HUES6 (cell line): Measurements from ENCODE around the gene WDR37.

ENCODE experiments used
- H3K27ac ChIP-seq: 2 replicates; pipeline ENCODE4 v1.7.0; 2013; ENCODE audit warnings: low read depth, mild to moderate bottlenecking, low read length, inconsistent platforms
- H3K27me3 ChIP-seq: 2 replicates; pipeline ENCODE4 v1.6.1; 2013; ENCODE audit warnings: low read length; ENCODE audit not compliant: control insufficient read depth, insufficient read depth
- H3K36me3 ChIP-seq: 2 replicates; pipeline ENCODE4 v1.6.1; 2013; ENCODE audit warnings: low read length; ENCODE audit not compliant: control insufficient read depth, insufficient read depth
- H3K4me1 ChIP-seq: 2 replicates; pipeline ENCODE4 v1.6.1; 2013; ENCODE audit warnings: low read length; ENCODE audit not compliant: control insufficient read depth, insufficient read depth
- H3K4me3 ChIP-seq: 2 replicates; pipeline ENCODE4 v1.5.1; 2013; ENCODE audit warnings: low read depth, low read length
- H3K9ac ChIP-seq: one replicate; pipeline ENCODE4 v1.6.1; 2013; ENCODE audit warnings: mild to moderate bottlenecking, low read length
- H3K9me3 ChIP-seq: 2 replicates; pipeline ENCODE4 v1.6.1; 2013; ENCODE audit warnings: low read depth, low read length; ENCODE audit not compliant: control insufficient read depth, insufficient read depth

The WDR37 gene

DNA sequence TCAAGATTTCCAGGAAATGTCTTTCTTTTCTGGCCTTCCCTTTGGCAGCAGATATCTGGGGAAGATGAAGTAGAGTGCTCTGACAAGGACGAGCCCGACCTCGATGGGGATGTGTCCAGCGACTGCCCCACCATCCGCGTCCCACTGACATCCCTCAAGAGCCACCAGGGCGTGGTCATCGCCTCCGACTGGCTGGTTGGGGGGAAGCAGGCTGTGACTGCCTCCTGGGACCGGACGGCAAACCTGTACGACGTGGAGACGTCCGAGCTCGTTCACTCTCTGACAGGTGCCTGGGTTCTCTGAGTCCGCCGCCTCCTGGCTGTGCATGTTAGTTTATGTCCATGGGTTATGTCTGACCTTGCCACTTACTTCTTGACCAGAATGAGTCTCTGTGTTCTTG, 47.4 kb downstream of the WDR37 start:
- no peaks in the 10 kb centered on the region for H3K9me3 ChIP-seq
- H3K27ac ChIP-seq, result no peak overlapping the region
- no peaks in the 10 kb centered on the region for H3K4me1 ChIP-seq
- peaks cover 59% of the 10 kb centered on the region for H3K36me3 ChIP-seq
- H3K4me3 ChIP-seq, result no peak overlapping the region
- no peaks in the 10 kb centered on the region for H3K27me3 ChIP-seq
- H3K9ac ChIP-seq, result no peak overlapping the region

- Histone ChIP-seq H3K27me3 (no peaks in the 10 kb centered on the region), H3K9ac (no peak overlapping the region), H3K4me1 (no peaks in the 10 kb centered on the region; the same call in 1 of the 2 replicates), H3K9me3 (no peaks in the 10 kb centered on the region), H3K27ac (no peak overlapping the region), H3K4me3 (no peak overlapping the region), H3K36me3 (peaks cover 58% of the 10 kb centered on the region)
Measured at GRCh38 chr10:1104971-1105370, 48.8 kb downstream of the WDR37 start.

GRCh38 chr10:1107004-1107403, 50.8 kb downstream of the WDR37 start:
- peaks cover 12% of the 10 kb centered on the region for H3K4me1 ChIP-seq
- no peak overlapping the region for H3K4me3 ChIP-seq
- H3K36me3 ChIP-seq, result peaks cover 49% of the 10 kb centered on the region
- no peaks in the 10 kb centered on the region for H3K9me3 ChIP-seq
- no peaks in the 10 kb centered on the region for H3K27me3 ChIP-seq
- no peak overlapping the region for H3K27ac ChIP-seq
- no peak overlapping the region for H3K9ac ChIP-seq

- H3K4me3 ChIP-seq, result no peak overlapping the region
- H3K9me3 ChIP-seq, result no peaks in the 10 kb centered on the region
- no peak overlapping the region for H3K9ac ChIP-seq
- no peak overlapping the region for H3K27ac ChIP-seq
- peaks cover 18% of the 10 kb centered on the region for H3K4me1 ChIP-seq
- H3K27me3 ChIP-seq, result no peaks in the 10 kb centered on the region
- H3K36me3 ChIP-seq, result peaks cover 53% of the 10 kb centered on the region
Measured at GRCh38 chr10:1107679-1108078, 51.5 kb downstream of the WDR37 start.

DNA sequence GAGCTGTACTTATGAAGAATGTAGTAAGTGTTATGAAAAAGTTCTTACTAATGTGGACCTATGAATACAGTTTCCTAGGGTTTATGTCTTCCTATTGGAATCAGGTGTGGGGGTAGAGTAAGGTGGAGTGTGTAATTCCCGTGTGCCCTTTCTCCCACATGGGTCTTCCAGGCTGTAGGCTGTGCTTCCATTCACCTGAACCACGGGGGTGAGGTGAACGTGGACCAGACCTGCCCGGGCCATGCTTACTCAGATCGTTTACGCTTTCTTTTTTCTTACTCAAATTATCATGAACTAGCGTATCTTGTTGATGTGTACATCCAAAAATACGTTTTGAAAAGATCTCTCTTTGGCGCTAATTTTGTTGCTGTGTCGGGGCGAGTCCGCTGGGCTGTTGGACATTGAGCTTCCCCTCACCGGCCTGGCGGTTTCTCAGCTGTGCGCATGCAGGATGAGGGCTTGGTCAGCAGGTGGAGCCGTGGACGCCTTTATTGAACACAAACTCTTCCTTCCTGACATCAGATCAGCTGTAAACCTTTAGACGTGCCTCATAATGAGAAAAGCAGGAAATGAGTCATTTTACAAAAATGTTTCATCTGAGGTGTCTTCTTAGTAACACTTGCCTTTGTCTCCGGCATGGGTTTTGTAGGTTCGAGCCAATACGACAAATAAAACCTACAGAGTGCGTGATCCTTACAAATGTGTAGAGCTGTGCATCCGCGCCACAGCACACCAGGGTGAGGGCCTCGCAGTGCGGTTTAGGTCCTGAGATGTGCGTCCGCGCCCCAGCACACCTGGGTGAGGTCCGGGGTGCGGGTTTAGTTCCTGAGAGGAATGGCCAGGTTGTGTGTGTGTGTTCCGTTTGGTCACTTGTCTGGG, 53.8 kb downstream of the WDR37 start:
- no peaks in the 10 kb centered on the region for H3K27me3 ChIP-seq
- H3K9ac ChIP-seq, result peak overlapping the region; percentile 63
- no peaks in the 10 kb centered on the region for H3K9me3 ChIP-seq
- H3K4me1 ChIP-seq, result peaks cover 18% of the 10 kb centered on the region
- peak overlapping the region; percentile 8; the same call in 1 of the 2 replicates for H3K4me3 ChIP-seq
- H3K27ac ChIP-seq, result peak overlapping the region; percentile 85
- peaks cover 47% of the 10 kb centered on the region for H3K36me3 ChIP-seq

- peaks cover 46% of the 10 kb centered on the region for H3K36me3 ChIP-seq
- H3K27ac ChIP-seq, result peak overlapping the region; percentile 85
Measured at GRCh38 chr10:1110674-1111119, 54.5 kb downstream of the WDR37 start.

GRCh38 chr10:1114315-1114714, 58.1 kb downstream of the WDR37 start:
- no peaks in the 10 kb centered on the region for H3K9me3 ChIP-seq
- H3K9ac ChIP-seq, result no peak overlapping the region
- H3K4me3 ChIP-seq, result no peak overlapping the region
- peaks cover 18% of the 10 kb centered on the region for H3K4me1 ChIP-seq
- H3K27ac ChIP-seq, result no peak overlapping the region
- H3K27me3 ChIP-seq, result no peaks in the 10 kb centered on the region
- peaks cover 43% of the 10 kb centered on the region for H3K36me3 ChIP-seq

More at GRCh38 chr10:1110674-1111119, 54.5 kb downstream of the WDR37 start:
- Histone ChIP-seq H3K4me1 (peaks cover 18% of the 10 kb centered on the region), H3K4me3 (peak overlapping the region; percentile 8; the same call in 1 of the 2 replicates), H3K9me3 (no peaks in the 10 kb centered on the region), H3K9ac (peak overlapping the region; percentile 63), H3K27me3 (no peaks in the 10 kb centered on the region)

DNA sequence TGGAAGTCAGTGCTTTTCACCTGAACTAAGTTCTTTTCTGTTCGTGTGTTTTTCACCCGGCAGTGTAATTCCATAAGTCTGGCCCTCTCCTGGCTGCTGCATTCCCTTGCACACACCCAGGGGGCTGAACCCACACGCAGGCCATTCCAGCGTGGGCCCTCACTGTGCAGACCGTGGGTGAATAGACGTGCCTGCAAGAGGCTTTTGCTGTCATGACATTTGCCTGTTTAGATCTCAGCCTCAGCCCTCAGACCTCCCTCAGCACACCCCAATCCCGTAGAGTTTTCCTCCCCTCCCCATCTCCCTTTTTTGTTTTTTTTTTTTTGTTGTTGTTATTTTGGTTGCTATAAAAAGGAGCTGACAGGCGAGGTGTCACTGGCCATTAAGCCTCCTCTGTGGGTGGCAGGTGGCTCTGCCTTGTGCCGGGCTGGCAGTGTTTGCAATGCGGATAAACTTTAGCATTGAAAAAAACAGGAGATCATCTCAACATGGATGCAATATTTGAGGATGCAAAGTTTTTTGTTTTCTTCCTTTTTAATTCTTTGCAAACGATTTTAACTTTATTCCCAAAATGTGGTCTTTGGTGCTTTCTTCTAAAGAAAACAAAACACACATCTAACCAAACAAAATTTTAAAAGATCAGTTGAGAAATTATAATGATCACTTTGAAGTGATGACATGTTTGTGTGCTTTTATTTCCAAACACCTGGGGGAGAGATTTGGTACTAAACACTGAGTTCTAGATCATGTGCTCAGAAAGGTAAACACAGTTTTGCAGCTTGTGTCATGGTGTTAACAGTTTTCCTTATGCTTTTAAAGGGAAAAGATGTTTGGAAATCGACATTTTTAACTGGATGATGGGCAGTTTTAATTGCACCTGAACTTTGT, 58.8 kb downstream of the WDR37 start:
- no peaks in the 10 kb centered on the region for H3K9me3 ChIP-seq
- no peak overlapping the region for H3K27ac ChIP-seq
- peaks cover 46% of the 10 kb centered on the region for H3K36me3 ChIP-seq
- peaks cover 18% of the 10 kb centered on the region for H3K4me1 ChIP-seq
- H3K27me3 ChIP-seq, result no peaks in the 10 kb centered on the region
- no peak overlapping the region for H3K4me3 ChIP-seq
- H3K9ac ChIP-seq, result no peak overlapping the region

- H3K4me1 ChIP-seq, result peaks cover 14% of the 10 kb centered on the region
- H3K9me3 ChIP-seq, result no peaks in the 10 kb centered on the region
- H3K27me3 ChIP-seq, result no peaks in the 10 kb centered on the region
- H3K36me3 ChIP-seq, result peaks cover 46% of the 10 kb centered on the region
- H3K27ac ChIP-seq, result no peak overlapping the region
- H3K9ac ChIP-seq, result no peak overlapping the region
- H3K4me3 ChIP-seq, result no peak overlapping the region
Measured at GRCh38 chr10:1115607-1115955, 59.4 kb downstream of the WDR37 start.

DNA sequence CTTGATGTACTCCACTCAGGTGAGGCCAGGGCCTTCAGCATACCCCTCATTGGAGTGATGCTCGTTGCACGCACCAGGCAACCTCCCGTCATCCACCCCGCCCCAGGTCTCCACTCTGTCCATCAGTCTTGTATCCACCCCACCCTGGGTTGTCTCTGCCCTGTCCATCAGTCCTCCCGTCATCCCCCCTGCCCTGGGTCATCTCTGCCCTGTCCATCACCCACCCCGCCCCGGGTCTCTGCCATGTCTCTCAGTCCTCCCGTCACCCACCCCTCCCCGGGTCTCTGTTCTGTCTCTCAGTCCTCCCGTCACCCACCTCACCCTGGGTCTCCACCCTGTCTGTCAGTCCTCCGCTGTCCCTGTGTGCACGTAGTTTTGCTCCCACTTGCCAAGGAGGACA, 59.9 kb downstream of the WDR37 start:
- Histone ChIP-seq H3K27me3 (no peaks in the 10 kb centered on the region), H3K27ac (no peak overlapping the region), H3K9me3 (no peaks in the 10 kb centered on the region), H3K9ac (no peak overlapping the region), H3K4me1 (peaks cover 9% of the 10 kb centered on the region), H3K4me3 (no peak overlapping the region), H3K36me3 (peaks cover 46% of the 10 kb centered on the region)
